HG03095 (cell line): ENCODE data around the gene SYT8.
A peak's percentile ranks its signal among the peaks of the same experiment; 100 is the strongest.

Source experiments
- ATAC-seq: cut with Tn5 transposase; IDR thresholded peaks from one replicate; pipeline ENCODE4 v1.9.1; 2021; ENCODE audit warnings: moderate library complexity; ENCODE audit not compliant: unreplicated experiment

SYT8 gene

GRCh38 chr11:1844221-1845094 lies 9.7 kb downstream of the SYT8 start:
- ATAC-seq = no peak

GRCh38 chr11:1845095-1845429 lies 10.3 kb downstream of the SYT8 start:
- ATAC-seq = no peak

- ATAC-seq = no peak
These were observed 11.0 kb downstream of the SYT8 start for GRCh38 chr11:1845561-1846452.

- ATAC-seq = no peak
These were observed 11.7 kb downstream of the SYT8 start for GRCh38 chr11:1846453-1846932.

GRCh38 chr11:1847006-1847735 lies 12.4 kb downstream of the SYT8 start:
- ATAC-seq = no peak

GRCh38 chr11:1847926-1848639 lies 13.3 kb downstream of the SYT8 start:
- no peak for ATAC-seq

GRCh38 chr11:1848640-1849430 lies 14.0 kb downstream of the SYT8 start:
- no peak for ATAC-seq

GRCh38 chr11:1851468-1852180 lies 16.8 kb downstream of the SYT8 start:
- ATAC-seq = no peak

- no peak for ATAC-seq
These were observed 17.6 kb downstream of the SYT8 start for GRCh38 chr11:1852271-1852876.

- peak; percentile 43 for ATAC-seq
These were observed 18.1 kb downstream of the SYT8 start, which contains the start of gene LSP1 for GRCh38 chr11:1852877-1853276. Gene LSP1, plus strand, starts transcription at chr11:1853084. Its CDS starts 61 bp downstream, at chr11:1853145.

- no peak for ATAC-seq
These were observed 18.8 kb downstream of the SYT8 start for GRCh38 chr11:1853376-1854131.

GRCh38 chr11:1854132-1854948 lies 19.6 kb downstream of the SYT8 start:
- ATAC-seq = peak; percentile 23

- peak; percentile 32 for ATAC-seq
These were observed 20.4 kb downstream of the SYT8 start for GRCh38 chr11:1854949-1855885.

- no peak for ATAC-seq
These were observed 21.1 kb downstream of the SYT8 start for GRCh38 chr11:1855886-1856265.

- no peak for ATAC-seq
These were observed 21.7 kb downstream of the SYT8 start for GRCh38 chr11:1856306-1857005.
